Suprapubic skin (tissue), 4 donors: ENCODE data around the gene SRI.

Experiments
- POLR2A ChIP-seq, 2 donors: fragments of 450-650 bp; IDR thresholded peaks; one replicate each; pipeline ENCODE4 v1.6.1; 2017; ENCODE audit warnings: antibody characterized with exemption in 2 of 2, mild to moderate bottlenecking in 2 of 2, moderate library complexity in 2 of 2
- POLR2AphosphoS5 ChIP-seq, 3 donors: sonication (generic); formaldehyde crosslinking; IDR thresholded peaks; one replicate each; pipeline ENCODE4 v1.6.1; 2017; ENCODE audit warnings: antibody characterized with exemption in 3 of 3
- TF ChIP-seq, protein P1 (sequence below), 2 donors: fragments of 200-600 bp in 1 of 2; fragments of 450-650 bp in 1 of 2; sonication (generic) in 1 of 2; IDR thresholded peaks; one replicate each; pipeline ENCODE4 v1.5.1; 2016 to 2019; ENCODE audit warnings: antibody characterized with exemption in 2 of 2, mild to moderate bottlenecking in 1 of 2, moderate library complexity in 1 of 2

DNA sequence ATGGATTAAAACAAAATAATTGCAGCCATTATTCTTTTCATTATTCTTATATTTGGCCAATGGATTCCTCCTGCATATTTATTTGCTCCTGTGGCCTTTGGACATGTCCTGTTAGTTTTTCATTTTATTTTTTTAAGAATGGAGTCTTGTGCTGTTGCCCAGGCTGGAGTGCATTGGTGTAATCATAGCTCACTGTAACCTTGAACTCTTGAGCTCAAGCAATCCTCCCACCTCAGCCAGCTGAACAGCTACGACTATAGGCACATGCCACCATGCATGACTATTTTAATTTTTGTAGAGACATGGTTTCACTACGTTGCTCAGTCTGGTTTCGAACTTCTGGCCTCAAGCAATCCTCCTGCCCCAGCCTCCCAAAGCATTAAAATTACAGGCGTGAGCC lies 42.7 kb upstream of the SRI start:
- TF ChIP-seq POLR2AphosphoS5 (IDR thresholded peaks at IDR 0.05): no peak
- TF ChIP-seq POLR2A (IDR thresholded peaks at IDR 0.05): no peak
- TF ChIP-seq, protein P1, sequence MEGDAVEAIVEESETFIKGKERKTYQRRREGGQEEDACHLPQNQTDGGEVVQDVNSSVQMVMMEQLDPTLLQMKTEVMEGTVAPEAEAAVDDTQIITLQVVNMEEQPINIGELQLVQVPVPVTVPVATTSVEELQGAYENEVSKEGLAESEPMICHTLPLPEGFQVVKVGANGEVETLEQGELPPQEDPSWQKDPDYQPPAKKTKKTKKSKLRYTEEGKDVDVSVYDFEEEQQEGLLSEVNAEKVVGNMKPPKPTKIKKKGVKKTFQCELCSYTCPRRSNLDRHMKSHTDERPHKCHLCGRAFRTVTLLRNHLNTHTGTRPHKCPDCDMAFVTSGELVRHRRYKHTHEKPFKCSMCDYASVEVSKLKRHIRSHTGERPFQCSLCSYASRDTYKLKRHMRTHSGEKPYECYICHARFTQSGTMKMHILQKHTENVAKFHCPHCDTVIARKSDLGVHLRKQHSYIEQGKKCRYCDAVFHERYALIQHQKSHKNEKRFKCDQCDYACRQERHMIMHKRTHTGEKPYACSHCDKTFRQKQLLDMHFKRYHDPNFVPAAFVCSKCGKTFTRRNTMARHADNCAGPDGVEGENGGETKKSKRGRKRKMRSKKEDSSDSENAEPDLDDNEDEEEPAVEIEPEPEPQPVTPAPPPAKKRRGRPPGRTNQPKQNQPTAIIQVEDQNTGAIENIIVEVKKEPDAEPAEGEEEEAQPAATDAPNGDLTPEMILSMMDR (IDR thresholded peaks at IDR 0.05): no peak
